NCI-H524 (cell line): Measurements from ENCODE around the gene NDUFA5.
"Not testable (repeated sequence)": the region's sequence is repeated elsewhere in the genome, so short reads cannot be mapped to it uniquely, and the experiment has no call there.

Experiments
- DNase-seq, 2 experiments: peaks; one replicate each; lab custom pipeline; 2025; lab: John Stamatoyannopoulos, UW

Gene NDUFA5

GRCh38 chr7:123557016-123557397 lies 611 bp downstream of the NDUFA5 start:
- no peak for DNase-seq

- no peak for DNase-seq
Observed at GRCh38 chr7:123555484-123555883, 2.1 kb downstream of the NDUFA5 start.

GRCh38 chr7:123553159-123553558 lies 4.5 kb downstream of the NDUFA5 start:
- no peak for DNase-seq

- DNase-seq = no peak
Observed at GRCh38 chr7:123552641-123553040, 5.0 kb downstream of the NDUFA5 start.

GRCh38 chr7:123552134-123552533 lies 5.5 kb downstream of the NDUFA5 start:
- not testable (repeated sequence) for DNase-seq

GRCh38 chr7:123548406-123548805 lies 9.2 kb downstream of the NDUFA5 start:
- DNase-seq = no peak

GRCh38 chr7:123539871-123540270 lies 17.7 kb downstream of the NDUFA5 start:
- no peak for DNase-seq

- DNase-seq = no peak
Observed at GRCh38 chr7:123538897-123539296, 18.7 kb downstream of the NDUFA5 start.

- DNase-seq = no peak
Observed at GRCh38 chr7:123538189-123538714, 19.4 kb downstream of the NDUFA5 start.

- peak in 1 of 2 experiments; percentile 23 for DNase-seq
Observed at GRCh38 chr7:123537026-123537642, 20.5 kb downstream of the NDUFA5 start.

GRCh38 chr7:123535517-123535916 lies 22.1 kb downstream of the NDUFA5 start:
- DNase-seq = no peak

GRCh38 chr7:123534383-123535260 lies 23.0 kb downstream of the NDUFA5 start, which contains the start of gene IQUB:
IQUB (minus strand) TSS chr7:123534595; CDS start chr7:123512340, 22,255 bp downstream.
- DNase-seq = peak; percentile 89 to 94

- DNase-seq = no peak
Observed at GRCh38 chr7:123533929-123534382, 23.7 kb downstream of the NDUFA5 start.

- DNase-seq = no peak
Observed at GRCh38 chr7:123533553-123533917, 24.1 kb downstream of the NDUFA5 start.

GRCh38 chr7:123532788-123533552 lies 24.6 kb downstream of the NDUFA5 start:
- DNase-seq = not testable (repeated sequence)

- not testable (repeated sequence) for DNase-seq
Observed at GRCh38 chr7:123532343-123532742, 25.3 kb downstream of the NDUFA5 start.

GRCh38 chr7:123530035-123530591 lies 27.5 kb downstream of the NDUFA5 start:
- DNase-seq = not testable (repeated sequence)

- DNase-seq = no peak
Observed at GRCh38 chr7:123528265-123528664, 29.4 kb downstream of the NDUFA5 start.

GRCh38 chr7:123527712-123528225 lies 29.8 kb downstream of the NDUFA5 start:
- DNase-seq = not testable (repeated sequence)

- not testable (repeated sequence) for DNase-seq
Observed at GRCh38 chr7:123526533-123526932, 31.1 kb downstream of the NDUFA5 start.

- no peak for DNase-seq
Observed at GRCh38 chr7:123522066-123522465, 35.6 kb downstream of the NDUFA5 start.

- no peak for DNase-seq
Observed at GRCh38 chr7:123505221-123505620, 52.4 kb downstream of the NDUFA5 start.
